Astrocyte (in vitro differentiated cells and primary cell): ENCODE measurements around the gene SETD1B.
"Not testable (repeated sequence)": the region's sequence is repeated elsewhere in the genome, so short reads cannot be mapped to it uniquely, and the experiment has no call there.

Source experiments
- CTCF ChIP-seq: IDR thresholded peaks from 2 replicates; pipeline ENCODE4 v1.5.1; 2011; ENCODE audit warnings: low read depth, mild to moderate bottlenecking, inconsistent platforms, low read length, moderate library complexity; ENCODE audit not compliant: insufficient read depth
- EZH2 ChIP-seq: IDR thresholded peaks from 2 replicates; pipeline ENCODE4 v1.6.1; 2012; ENCODE audit warnings: mild to moderate bottlenecking, low read length, inconsistent platforms; ENCODE audit not compliant: insufficient read depth

GRCh38 chr12:121852392-121852791 lies 48.6 kb downstream of the SETD1B start:
- not testable (repeated sequence) for TF ChIP-seq CTCF, EZH2
